GM19025 (cell line): Measurements from ENCODE around the gene TMEM132D.

ENCODE experiments used
- ATAC-seq: cut with Tn5 transposase; IDR thresholded peaks from one replicate; pipeline ENCODE4 v1.9.1; 2021; ENCODE audit warnings: mild to moderate bottlenecking, low read depth, moderate library complexity; ENCODE audit not compliant: unreplicated experiment

Gene TMEM132D

DNA sequence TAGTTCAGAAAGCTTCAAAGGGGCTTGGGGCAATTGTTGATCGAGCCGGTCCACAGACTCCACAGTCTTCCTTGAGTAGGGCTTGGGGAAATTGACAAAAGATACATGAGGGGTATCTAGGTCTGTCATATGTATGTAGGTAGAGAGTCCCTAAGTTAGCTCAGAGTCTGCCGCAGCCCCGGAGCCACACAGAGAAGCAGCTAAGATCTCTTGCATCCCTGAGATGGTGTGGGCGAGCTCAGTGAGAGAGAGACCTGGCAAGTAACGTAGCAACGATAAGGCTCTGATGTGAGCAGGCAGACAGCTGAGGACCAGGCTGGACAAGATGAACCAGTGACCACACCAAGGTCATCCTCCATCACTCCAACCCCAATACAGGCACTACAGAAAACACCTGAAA, 297.6 kb downstream of the TMEM132D start:
- no peak for ATAC-seq

DNA sequence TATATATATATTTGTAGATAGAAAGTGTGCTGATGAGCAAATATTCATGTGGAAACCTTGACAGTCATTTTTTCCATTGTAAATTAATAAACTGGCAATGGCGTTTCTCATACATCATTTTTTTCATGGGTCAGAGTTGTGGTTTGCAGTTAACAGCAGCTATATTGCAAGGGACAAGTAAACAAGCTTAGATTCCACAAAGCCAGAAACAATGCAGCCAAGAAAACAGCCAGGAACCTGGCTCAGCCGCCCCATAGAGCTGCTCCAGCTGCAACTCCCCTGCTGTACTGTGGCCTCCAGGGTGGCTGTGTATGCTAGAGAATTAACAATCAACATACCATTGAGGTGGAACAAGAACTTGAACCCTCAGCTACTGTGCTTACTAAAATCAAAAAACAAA, 298.2 kb downstream of the TMEM132D start:
- ATAC-seq: no peak

DNA sequence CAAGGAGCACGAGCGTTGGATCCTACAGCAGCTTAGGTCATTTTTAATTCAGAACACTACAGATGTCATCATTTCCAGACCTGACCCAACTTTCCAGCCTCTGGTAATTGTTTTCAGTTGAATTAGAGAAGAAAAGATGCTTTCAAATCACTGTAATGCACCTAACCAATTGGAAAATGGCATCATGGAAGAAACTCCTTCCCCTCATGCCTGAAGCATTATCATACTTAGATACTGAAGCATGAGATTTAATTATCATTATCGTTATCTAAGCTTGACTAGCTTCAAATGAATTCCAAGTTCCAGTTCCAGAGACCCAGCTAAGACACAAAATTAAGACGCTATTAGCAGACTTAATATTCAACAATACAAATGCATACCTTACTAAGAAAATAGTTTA, 299.3 kb downstream of the TMEM132D start:
- ATAC-seq: no peak

DNA sequence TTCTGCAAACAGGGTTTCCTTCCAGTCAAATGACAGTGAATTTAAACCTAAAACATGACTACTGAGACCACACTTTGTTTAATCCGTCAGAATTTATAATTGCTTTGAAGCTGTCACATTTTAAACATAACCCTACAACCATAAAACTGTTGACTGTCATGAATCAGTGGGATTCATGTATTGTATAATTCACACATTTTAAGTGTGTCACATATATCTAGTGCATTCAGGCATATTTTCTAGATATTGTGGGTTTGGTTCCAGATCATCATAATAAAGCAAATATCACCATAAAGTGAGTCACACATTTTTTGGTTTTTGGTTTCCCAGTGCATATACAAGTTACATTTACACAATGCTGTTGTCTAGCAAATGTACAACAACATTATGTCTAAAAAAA, 304.4 kb downstream of the TMEM132D start:
- ATAC-seq: no peak

DNA sequence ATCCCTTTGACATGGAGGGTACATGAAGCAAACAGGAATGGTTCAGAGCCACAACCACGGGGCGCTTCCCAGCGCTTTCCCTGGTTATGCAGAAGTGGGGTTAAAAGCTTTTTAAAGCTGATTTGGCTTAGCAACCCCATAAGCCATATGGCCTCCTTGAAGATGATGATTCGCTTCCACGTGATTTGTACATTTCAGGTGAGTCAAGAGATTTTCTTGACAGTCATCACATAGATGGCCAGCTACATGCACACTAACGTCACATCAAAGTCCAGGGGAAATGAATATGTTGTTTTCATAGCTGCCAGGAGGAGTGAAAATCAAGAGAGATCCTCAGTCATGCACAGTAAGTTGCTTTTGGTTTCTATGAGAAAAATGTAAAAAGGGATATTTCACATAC, 309.7 kb downstream of the TMEM132D start:
- ATAC-seq: no peak

DNA sequence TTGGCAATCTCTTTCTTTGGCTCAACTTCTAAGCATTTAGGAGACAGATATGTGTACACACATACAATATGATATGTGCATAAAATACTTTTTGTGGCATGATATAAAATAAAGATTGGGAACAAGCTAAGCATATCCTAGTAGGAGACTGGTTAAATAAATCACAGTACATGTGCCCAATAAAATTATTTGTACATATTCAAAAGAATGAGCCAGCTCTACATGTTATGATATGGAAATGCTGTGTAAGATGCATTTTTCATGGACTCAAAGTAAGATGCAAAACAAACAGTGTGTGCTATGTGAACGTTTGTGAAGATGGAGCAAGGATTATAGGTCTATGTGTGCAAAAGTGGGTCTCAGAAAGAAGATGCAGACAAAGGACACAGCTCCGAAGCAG, 311.4 kb downstream of the TMEM132D start:
- ATAC-seq: no peak

DNA sequence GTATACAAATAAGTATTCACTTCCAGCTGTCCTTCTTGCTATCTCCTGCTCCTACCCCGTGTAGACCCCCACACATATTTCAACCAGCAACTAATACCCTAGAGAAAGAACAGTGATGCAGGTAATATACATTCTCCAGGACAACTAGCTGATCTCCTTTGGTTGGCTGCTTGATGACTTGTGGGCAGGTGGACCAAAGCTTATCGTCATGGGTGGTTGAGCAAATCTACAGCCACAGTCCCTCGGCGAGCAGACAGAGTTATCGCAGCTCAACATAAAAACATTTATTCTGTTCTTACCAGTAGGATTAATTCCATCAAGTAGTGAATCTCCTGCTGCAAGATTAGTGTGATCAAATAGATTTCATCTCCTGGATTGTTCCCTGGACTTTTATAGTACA, 314.3 kb downstream of the TMEM132D start:
- ATAC-seq: no peak

DNA sequence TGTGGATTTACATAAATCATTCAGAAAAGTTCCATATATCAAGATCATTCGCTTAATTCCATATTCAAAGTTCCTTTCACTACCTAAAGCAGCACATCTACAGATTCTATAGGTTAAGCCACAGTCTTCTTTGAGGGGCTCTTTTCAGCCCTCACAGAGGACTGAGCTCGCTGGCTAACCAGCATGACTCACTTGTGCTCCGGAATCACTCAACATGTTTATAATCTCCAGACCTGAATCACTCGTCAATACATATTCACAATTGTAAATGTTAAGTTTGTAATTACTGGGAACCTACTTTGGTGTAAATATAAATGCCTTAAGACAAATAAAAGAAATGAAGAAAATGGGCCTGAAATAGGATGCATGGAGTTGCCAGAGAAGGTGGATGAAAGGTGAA, 315.7 kb downstream of the TMEM132D start:
- ATAC-seq: no peak

DNA sequence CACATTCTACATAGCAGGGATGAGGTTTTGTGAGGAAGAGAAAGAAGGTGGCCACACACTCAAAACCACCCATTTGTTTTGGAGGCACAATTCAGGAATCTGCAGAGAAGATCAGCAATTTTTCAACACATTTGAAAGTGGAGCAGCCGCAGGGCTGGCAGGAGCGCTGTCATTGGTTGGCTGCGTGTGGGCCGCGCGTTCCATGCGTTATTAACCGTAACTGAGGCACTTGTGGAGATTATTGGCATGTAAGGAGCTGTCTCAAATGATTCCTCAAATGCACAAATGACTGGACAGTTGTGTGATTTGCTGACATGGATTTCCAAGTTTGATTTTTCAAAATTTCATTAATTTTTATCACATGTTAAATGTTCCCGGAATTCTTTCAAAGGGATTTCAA, 318.5 kb downstream of the TMEM132D start:
- no peak for ATAC-seq

DNA sequence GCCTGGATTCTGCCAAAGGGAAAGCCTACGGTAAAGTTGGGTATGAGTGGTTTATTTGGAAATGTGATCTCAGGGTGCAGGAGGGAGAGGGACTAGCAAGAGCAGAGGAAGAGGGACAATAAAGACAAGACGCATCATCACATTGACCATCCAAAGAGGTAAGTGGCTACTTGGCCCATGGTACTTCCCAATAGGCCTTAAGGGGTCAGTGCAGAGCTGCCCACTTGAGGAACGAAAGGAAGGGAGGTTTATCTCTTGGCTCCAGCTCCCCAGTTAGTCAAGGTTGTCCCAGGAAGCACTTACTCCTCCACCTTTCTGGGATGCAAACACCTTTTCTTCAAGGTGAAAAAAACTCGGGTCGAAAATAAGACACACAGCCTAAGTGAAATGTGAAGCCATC, 323.9 kb downstream of the TMEM132D start:
- no peak for ATAC-seq

DNA sequence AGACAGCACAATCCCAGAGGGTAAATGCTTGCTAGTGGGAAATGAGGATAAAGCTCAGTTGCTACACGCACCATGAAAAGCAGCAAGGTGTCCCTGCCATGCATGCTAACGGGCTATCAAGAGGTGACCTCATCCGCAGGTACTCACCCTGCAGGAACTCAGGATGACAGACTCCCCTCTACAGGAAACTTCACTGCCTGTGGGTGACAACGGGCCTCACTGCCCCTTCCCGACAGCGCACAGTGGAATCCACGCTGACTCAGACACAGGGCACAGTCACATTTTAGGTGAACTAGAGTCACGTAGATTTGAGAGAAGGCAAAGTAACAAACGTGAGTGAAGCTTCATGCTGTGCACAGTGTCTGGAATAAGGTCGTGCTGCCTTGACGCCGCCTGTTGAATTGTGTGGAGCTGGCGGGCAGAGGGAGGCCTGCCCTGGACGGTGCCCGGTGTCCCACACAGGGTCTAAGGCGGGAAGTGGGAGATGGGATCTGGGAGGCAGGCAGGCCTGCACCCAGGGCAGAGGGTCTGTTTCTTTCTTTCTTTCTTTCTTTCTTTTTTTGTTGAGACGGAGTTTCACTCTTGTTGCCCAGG, 331.8 kb downstream of the TMEM132D start:
- ATAC-seq: no peak

DNA sequence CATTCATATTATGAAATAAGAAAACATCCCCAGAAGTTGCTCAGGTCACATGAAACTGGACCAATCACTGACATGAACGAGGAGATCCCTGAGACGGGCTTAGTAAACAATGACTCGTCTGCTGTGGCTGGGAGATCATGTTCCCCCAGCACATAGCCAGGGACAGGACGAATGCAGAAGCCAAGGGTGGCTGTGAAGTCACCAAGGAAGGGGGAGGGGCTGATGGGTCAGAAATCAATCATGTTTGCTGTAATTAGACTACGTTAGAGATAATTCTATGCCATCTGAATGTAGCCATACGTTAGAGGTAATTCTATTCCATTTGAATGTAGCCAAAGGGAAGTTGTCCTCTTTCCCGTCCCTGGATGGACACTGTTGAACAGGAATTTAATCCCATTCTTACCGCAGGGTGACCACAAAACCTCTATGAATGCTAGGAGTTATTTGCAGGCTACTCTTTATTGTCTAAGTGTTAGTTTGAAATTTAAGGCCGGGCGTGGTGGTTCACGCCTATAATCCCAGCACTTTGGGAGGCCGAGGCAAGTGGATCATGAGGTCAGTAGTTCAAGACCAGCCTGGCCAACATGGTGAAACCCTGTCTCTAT, 332.9 kb downstream of the TMEM132D start:
- ATAC-seq: no peak

DNA sequence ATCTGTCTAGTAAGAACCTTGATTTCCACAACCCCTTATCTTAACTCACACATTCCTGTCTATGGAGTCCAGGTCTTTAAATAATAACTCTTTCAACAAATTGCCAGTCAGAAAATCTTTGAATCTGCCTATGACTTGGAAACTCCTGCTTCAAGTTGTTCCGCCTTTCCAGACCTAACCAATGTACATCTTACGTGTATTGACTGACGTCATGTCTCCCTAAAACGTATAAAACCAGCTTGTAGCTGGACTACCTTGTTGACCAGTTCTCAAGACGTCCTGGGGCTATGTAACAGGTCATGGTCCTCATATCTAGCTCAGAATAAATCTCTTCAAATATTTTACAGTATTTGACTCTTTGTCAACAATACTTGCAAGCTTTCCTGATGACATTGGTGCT, 337.0 kb downstream of the TMEM132D start:
- ATAC-seq: no peak

DNA sequence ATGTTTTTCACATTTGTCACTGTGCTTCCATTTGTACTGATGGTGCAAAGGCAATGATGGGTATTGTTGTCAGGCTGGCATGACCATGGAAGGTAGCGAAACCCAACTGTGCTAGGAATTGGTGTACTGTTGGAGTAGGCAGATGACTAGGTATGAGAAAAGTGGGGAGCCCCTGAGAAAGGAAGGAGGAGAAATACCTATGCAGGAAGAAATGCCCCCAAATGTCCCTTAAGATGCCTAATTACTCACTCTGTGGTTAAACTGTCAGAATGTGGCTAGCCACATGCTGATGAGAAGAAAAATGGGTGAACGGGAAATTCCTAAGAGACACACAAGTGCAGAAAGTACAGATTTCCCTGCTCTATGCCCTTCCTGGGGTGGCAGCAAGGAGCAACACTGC, 339.1 kb downstream of the TMEM132D start:
- no peak for ATAC-seq

DNA sequence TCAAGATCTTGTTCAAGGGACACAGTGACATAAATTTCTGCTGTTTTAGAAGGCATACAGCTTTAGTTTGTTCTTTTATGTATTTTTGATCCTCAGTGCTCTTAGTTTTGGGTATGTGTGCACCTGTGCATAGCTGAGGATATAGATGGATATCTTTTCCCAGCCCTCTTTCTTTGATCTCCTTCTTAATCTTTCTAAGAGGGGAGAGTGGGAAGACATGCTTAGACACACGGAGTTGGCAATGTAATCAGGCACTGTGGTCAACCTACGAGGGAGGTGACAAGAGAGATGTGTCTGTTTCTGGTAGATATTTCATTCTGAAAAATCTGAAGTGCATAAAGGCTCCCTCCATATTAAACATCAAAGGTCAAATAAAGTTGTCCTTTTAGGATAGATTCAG, 340.6 kb downstream of the TMEM132D start:
- no peak for ATAC-seq

DNA sequence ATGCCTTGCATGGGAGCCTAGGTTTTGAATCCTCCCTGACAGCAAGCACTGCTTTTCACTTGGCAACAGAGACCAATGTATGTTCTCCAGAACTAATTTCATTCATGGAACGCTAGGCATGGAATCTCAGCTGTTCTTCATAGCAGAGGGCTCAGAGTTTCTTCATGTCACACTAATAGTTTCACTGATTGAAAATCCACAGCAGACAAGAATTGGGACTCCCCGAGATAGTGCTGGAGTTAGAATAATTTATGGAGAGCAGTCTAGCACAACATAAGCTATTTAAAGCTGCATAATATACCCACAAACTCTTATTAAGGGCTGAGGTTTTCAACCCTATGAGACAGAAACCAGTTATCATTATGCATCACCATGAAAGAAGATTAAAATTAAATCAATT, 342.5 kb downstream of the TMEM132D start:
- no peak for ATAC-seq

DNA sequence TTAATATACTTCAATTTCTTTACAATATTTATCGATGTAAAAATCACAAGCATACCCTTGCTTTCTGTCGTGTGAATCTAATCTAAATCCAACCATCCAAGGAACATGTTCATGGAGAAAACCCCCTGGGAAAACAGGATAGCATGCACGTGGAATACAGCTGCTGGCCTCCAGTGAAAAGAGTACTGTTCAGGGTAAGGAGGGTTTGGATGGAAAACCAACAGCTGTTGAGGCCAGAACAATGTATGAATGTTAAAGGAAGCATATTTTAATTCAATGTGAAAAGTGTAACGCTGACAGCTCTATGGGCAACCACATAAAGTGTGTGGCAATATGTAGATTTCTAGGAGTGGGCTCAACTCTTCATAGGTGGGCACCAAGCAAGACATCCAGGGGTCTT, 344.0 kb downstream of the TMEM132D start:
- ATAC-seq: no peak

DNA sequence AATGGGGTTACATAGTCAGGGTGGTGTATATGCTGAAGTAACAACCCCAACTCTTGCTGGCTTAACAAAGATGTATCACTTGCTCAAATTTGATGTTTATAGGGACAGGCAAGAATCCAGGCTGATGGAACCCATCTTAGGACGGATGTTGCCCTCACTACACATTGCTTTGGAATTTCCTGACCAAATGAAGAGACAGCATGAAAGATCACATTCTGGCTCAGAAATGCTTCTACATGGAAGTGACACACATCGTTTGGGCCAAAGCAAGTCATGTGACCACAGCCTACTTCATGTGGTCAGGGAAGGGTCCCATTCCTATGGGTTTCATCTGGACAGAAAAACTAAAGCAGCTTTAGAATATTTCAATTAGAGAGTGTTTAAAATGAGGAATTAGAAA, 345.8 kb downstream of the TMEM132D start:
- ATAC-seq: no peak

DNA sequence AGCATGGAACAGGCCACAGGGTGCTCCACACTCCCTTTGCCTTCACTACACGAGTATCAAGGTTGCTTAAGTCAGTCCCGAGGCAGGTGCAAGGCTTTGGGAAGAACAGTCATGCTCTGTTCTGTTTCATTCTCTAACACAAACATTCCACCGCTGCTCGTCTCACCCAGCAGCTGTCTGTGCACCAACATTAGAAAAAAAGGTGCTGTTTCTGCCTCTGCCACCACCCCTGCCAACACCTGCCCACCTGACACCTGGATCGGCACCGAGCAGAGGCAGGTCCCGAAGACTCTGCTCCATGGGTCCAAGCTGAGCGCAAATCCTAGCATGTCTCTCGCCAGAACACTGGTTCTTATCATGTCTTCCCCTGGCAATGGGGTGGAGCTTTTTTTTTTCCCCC, 347.7 kb downstream of the TMEM132D start:
- ATAC-seq: no peak

DNA sequence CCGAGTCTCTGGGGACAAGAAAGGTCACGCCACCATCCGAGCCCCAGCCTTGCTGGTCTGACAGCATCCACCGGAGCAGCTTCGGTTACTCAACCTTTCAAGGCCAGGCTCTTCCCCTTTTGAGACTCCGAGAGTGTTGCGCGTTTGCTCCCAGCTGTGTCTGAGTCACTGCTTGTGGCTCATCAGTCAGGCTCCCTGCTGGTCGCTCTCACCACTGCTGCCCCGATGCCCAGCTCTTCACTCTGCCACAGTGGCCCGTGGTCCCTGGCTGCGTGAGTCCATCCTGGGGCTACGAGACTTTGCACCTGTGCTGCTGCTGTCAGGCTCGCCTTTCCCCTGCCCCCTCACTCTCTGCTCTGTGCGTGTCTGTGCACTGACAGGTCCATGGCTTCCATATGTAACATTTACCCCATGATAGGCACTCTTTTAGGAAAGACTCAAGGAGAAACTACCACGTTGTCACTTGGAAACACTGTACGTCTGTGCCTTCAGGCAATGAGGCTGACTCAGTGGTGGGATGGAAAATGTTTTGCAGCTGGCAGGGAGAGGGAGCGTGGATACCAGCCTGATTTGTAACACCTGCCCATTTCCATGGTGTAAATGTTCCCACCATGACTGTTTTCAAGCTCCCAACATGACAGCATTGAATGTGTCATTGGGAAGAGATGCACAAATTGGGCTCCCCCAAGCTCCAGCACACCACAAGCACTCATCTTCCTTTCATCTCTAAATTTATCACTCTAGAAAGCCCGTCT, 350.7 kb downstream of the TMEM132D start:
- no peak for ATAC-seq

DNA sequence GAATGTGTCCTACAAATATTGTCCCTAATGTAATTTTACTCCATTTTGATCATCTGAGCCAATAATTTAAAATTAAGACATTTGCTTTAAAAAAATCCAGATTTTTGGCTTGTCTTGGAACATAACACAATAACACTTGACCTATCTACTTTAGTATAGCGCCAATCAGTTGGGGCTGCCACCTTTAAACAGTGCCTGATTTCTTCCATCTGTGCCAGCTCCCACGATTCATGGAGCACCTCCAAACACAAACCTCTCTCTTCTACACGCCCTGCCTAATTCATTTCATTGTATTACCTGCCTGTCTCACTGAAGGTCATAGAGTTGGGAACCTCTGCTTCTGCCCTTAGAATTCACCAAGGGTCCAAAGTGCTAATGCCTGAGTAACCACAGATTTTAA, 352.4 kb downstream of the TMEM132D start:
- ATAC-seq: no peak

DNA sequence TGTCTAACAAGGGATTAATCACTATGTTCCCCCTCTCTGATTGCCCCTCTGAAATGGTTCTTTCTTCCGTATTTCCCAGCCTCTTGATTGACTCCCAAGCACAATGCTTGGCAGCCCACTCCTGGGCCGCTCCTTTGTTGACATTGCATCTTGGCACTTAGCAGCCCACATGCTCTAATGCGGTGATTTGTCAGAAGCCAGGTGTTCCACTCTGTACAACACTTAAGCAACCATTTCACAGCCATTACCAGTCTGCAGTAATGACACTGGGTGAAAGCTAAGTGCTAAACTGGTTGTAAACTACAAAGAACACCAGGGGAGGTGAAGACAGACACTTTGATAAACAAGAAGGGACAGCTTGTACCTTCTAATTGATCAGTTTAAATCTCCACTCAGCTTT, 353.5 kb downstream of the TMEM132D start:
- ATAC-seq: no peak
